ENCODE results near the gene LYPD4.
A peak's percentile ranks its signal among the peaks of the same experiment; 100 is the strongest.

LYPD4 gene

GRCh38 chr19:41872775-41873647 is 28.5 kb upstream of the LYPD4 start:
- DNase-seq: peak; percentile 25 to 32

GRCh38 chr19:41872384-41872774 is 27.9 kb upstream of the LYPD4 start:
- DNase-seq: no peak

GRCh38 chr19:41871573-41872383 is 27.3 kb upstream of the LYPD4 start:
- DNase-seq: peak; percentile 38 to 54

DNA sequence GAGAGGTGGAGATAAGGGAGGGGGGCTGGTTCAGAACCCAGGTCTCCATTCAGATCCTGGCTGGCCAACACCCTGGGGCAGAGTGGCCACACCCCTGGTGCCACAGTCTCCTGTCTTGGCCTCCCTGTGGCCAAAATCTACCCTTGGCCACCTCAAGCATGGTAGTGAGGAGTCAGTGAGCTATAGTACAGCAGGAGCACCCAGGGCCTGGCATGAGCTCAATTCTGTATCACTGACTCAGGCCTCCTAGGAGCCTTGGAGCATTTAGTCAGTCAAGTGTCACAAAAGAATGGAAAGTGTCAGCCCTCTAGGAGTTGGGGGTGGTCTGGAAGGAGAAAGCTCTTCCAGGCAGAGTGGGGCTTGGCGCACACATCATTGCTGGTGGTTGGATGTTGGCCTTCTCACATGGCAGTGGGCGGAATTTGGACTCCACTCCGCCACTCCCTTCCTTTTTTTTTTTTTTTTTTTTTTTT is 26.0 kb upstream of the LYPD4 start:
- DNase-seq: no peak

- no peak for DNase-seq
These were observed 25.0 kb upstream of the LYPD4 start for GRCh38 chr19:41869374-41869955.

DNA sequence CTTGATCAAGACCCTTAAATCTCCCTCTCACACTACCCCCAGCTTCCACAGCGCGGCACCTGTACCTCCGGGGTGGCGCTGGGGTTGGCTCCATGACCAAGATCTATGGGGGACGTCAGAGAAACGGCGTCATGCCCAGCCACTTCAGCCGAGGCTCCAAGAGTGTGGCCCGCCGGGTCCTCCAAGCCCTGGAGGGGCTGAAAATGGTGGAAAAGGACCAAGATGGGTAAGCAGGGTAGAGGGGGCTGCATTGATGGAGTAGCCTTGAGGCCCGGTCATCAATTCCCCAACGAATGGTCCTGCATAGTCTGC is 24.5 kb upstream of the LYPD4 start:
- DNase-seq: no peak

DNA sequence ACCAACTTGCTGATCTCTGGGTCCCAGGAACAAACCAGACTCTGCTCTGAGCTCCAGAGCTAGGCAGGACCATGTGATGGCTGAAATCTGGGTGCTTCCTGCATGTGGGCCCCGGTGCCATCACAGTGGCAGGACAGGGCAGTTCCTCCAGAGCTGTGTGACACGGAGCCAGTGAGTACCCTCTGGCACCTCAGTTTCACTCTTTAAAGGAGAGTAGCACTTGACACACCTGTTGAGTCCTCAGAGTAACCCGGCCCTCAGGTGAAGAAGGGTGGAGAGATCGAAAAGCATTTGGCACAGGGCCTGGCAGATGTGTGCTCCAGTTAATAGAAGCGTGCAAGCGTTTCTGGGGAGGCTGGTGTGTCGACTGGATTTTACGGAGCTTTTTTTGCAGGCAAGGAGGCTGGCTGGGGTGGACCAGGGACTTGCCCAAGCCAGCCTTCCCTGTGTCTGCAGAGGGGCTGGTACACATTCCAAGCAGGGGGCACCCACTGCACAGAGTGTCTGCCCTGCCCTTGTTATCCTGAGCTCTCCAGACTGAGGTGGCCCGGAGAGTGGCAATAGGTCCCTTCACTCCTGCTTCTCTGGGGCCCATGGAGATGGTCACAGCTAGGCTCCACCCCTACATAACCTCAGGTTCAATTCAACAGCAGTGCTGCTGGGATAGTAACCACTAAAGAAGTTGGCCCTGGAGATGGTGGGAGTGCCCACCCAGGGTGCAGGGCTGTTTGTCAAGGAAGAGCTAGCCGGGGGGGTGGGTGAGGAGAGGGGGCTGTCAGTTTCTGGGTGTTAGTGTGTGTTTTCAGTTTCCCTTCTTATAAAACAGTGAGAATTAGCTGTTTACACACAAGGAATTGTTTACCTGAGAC is 23.9 kb upstream of the LYPD4 start:
- no peak for DNase-seq

- DNase-seq: no peak
These were observed 21.8 kb upstream of the LYPD4 start for GRCh38 chr19:41866284-41866683.

DNA sequence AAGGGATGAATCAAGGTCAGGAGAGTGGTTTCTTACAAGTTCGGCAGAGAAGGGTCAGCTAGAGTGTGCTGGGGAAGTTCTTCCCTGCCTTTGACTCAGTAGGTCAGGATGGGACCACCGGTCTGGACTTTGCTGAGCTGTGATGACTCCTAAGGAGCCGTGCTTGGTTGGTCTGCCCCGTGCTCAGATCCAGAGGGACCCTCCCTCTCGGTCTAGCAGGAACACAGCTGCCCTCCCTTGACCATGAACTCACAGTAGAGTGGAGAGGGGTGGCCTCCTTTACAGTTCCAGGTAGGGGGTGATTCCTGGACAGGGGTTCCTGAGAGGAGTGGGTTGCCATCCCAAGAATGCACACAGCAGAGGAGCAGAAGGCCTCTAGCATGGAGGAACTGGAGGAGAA is 19.9 kb upstream of the LYPD4 start:
- DNase-seq: no peak

GRCh38 chr19:41863209-41863931 is 18.9 kb upstream of the LYPD4 start:
- peak; percentile 41 to 50 for DNase-seq

- DNase-seq: no peak
These were observed 18.0 kb upstream of the LYPD4 start for GRCh38 chr19:41862445-41862986.

- no peak for DNase-seq
These were observed 17.4 kb upstream of the LYPD4 start for GRCh38 chr19:41861846-41862245.

DNA sequence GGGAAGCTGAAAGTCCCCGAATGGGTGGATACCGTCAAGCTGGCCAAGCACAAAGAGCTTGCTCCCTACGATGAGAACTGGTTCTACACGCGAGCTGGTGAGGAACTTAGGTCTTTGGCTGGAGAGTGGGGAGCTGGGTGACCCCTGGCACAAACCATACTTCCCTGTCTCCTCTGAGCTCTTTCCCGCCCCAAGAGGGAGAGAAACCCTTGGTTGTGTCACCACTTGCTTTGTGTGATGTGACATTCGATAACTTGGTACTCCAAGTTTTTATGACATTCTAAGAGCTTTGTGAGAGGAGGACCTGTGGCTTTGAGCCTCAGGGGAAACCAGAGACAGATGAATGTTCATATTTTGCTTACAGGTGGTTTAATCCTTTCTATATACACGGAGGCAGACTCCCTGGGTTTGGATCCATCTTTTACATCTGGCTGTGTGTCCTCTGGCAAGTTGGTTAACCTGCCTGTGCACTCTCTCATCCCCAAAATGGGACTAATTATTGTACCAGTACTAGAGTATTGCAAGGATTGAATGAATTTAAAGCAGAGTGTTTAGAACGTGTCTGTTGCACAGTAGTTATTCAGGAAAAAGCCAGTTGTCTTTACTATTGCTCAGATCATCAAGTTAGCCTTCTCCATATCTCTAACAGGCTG is 16.8 kb upstream of the LYPD4 start:
- no peak for DNase-seq

GRCh38 chr19:41860419-41861115 is 16.1 kb upstream of the LYPD4 start:
- DNase-seq: no peak

DNA sequence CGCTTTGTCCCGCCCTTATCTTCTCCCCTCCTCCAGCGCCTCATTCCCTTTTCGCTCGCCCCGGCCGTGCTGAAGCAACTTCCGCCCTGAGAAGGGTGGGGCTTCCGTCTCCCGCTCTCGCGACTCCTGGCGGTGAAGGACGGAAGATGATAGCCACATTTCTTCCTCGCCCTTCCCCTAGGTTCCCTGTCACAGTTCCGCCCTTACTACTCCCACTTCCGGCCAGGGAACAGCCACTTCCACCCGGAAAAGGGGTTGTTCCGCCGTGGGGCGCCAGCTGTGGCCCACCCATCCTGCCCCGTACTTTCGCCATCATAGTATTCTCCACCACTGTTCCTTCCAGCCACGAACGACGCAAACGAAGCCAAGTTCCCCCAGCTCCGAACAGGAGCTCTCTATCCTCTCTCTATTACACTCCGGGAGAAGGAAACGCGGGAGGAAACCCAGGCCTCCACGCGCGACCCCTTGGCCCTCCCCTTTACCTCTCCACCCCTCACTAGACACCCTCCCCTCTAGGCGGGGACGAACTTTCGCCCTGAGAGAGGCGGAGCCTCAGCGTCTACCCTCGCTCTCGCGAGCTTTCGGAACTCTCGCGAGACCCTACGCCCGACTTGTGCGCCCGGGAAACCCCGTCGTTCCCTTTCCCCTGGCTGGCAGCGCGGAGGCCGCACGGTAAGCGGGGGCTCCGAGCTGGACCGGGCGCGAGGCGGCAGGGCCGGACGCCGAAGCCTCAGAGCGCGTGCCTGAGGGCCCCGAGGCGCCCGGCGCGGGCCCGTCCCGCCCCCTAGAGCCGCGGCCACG is 15.3 kb upstream of the LYPD4 start, which contains the start of gene RPS19:
Gene RPS19 (plus strand): TSS at position 638 of the 801 bp plus-strand sequence. CDS start 520 bp downstream, outside the sequence.
- peak; percentile 93 to 95 for DNase-seq

- no peak for DNase-seq
These were observed 14.7 kb upstream of the LYPD4 start for GRCh38 chr19:41859213-41859617.

GRCh38 chr19:41853768-41854167 is 9.3 kb upstream of the LYPD4 start:
- DNase-seq: peak in 1 of 2 experiments; percentile 37

DNA sequence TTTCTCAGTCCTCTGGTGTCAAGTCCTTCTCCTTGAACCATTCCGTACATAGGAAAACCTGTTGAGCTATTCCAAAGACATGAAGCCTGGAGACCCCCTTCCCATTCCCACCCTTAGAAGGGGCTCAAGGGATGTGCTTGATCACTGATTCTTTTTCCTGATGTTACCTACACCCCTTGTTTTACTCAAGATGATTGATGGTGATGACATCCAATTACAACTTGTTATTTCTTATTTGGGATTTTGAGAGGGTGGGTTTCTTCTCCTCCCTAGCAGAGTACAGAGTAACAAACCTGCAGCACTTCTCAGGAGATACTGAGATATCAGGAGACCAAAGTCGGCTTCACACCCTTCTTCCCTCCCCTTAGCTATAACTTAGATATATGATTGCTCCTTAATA is 8.9 kb upstream of the LYPD4 start:
- DNase-seq: no peak

- no peak for DNase-seq
These were observed 7.0 kb upstream of the LYPD4 start for GRCh38 chr19:41851456-41851855.
